GM18526 (cell line): ENCODE measurements around the gene HGFAC.

Source experiments
- POLR2A ChIP-seq: IDR thresholded peaks from 3 replicates; pipeline ENCODE4 v1.6.1; 2011; ENCODE audit not compliant: insufficient read length; ENCODE audit errors: extremely low read depth

Gene HGFAC

DNA sequence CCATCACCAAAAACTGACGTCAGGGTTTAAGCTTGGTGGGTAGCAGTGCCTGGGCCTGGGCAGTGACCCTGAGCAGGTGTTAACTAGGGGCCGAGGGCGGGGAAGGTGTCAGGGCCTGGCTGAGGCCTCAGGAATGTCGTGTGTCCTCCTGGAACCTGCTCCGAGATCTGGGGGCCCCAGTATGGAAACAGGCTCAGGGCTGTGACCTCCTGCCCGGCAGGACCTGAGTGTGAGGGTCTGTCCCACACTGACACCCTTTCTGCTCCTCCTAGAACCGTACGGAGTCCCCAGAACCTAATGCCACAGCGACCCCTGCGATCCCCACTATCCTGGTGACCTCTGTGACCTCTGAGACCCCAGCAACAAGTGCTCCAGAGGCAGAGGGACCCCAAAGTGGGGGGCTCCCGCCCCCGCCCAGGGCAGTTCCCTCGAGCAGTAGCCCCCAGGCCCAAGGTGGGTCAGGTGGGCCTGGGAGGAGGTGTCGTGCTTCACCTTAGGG, 741 bp downstream of the HGFAC start:
- TF ChIP-seq POLR2A, result no peak

GRCh38 chr4:3442959-3443749, 1.4 kb downstream of the HGFAC start:
- no peak for TF ChIP-seq POLR2A

DNA sequence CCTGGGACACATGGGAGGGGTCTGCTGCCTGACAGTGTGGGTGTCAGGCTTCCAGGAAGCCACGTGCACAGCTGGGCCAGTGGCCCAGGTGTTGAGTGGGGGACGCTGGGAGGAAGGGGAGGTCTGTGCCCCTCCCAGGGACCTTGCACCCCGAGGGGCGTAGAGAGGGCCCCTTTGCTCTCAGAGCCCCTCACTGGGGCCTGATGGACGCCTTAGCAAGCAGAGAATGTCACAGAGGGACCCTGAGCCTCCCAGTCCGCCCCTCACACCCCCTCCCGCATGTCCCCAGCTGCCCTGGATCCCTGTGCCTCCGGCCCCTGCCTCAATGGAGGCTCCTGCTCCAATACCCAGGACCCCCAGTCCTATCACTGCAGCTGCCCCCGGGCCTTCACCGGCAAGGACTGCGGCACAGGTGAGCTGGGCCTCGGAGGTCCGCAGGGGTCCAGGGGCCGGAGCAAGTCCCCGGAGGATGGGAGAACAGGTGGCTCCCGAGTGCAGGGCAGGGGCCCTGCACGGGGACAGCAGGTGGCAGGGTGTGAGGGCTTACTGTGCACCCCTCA, 2.1 kb downstream of the HGFAC start:
- no peak for TF ChIP-seq POLR2A

DNA sequence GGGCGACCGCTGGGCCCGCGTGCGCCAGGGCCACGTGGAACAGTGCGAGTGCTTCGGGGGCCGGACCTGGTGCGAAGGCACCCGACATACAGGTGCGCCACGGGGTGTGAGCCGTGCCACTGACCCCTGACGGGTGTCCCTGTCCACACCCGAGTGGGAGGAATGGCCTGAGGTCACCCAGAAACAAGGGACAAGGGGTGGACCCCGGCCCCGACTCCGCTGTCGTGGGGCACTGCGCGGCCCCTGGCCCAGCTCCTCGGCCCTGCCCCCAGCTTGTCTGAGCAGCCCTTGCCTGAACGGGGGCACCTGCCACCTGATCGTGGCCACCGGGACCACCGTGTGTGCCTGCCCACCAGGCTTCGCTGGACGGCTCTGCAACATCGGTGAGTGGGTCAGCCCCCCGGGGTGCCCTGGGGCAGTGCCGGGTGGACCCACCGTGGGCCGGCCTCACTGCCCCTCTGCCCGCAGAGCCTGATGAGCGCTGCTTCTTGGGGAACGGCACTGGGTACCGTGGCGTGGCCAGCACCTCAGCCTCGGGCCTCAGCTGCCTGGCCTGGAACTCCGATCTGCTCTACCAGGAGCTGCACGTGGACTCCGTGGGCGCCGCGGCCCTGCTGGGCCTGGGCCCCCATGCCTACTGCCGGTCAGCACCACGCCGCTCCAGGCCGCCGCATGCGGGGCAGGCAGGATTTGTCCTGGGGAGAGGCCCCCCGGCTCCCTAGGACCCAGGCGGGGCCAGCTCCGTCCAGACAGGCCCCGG, 2.8 kb downstream of the HGFAC start:
- TF ChIP-seq POLR2A, result no peak

- no peak for TF ChIP-seq POLR2A
These were observed 3.5 kb downstream of the HGFAC start for GRCh38 chr4:3445111-3445820.

DNA sequence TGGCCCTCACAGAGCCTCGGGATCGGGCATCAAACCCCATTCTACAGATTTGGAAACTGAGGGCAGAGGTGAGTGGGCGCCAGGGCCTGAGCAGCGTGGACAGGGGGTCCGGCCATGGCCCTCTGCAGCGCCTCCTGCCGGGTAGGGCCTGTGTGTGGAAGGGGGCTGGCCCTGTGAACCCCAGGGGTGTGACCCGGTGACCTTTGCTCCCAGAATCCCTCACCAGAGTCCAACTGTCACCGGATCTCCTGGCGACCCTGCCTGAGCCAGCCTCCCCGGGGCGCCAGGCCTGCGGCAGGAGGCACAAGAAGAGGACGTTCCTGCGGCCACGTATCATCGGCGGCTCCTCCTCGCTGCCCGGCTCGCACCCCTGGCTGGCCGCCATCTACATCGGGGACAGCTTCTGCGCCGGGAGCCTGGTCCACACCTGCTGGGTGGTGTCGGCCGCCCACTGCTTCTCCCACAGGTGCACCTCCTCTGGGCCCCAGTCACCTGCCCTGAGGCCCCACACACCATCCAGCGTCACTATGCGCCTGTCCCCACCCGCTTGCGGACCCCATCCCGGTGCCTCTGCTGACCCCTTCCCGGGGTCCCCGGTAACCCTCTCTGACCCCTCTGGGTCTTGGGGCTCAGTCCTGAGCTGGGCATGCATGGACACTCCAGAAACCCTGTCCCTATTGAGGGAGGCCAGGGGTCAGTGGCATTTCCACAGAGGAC, 4.2 kb downstream of the HGFAC start:
- no peak for TF ChIP-seq POLR2A

GRCh38 chr4:3446631-3447320, 5.0 kb downstream of the HGFAC start:
- TF ChIP-seq POLR2A, result no peak

DNA sequence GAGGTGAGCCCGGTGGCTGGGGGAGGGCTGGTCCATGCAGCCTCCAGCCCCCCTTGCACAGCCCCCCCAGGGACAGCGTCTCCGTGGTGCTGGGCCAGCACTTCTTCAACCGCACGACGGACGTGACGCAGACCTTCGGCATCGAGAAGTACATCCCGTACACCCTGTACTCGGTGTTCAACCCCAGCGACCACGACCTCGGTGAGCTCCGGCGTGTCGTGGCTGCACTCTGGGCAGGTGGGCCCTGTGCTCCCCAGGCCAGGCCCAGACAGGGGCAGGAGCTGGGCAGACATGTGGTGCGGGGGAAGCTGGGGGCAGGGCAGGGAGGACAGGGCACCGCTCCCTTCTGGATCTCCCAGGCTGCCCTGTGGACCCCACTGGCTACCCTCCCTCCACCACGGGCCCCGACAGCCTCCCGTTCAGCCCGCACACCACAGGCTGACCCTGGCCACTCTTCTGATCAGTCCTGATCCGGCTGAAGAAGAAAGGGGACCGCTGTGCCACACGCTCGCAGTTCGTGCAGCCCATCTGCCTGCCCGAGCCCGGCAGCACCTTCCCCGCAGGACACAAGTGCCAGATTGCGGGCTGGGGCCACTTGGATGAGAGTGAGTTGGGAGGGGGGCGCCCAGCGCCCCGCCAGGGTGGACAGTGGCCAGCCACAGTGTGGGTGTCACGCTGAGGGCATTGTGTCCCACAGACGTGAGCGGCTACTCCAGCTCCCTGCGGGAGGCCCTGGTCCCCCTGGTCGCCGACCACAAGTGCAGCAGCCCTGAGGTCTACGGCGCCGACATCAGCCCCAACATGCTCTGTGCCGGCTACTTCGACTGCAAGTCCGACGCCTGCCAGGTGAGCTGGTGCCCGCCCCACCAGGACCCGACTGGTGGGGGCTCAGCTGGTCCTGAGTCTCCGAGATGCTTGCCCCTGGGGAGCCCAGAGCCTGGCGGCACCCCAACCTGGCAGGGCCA, 5.9 kb downstream of the HGFAC start:
- no peak for TF ChIP-seq POLR2A

GRCh38 chr4:3449047-3449573, 7.3 kb downstream of the HGFAC start:
- no peak for TF ChIP-seq POLR2A

DNA sequence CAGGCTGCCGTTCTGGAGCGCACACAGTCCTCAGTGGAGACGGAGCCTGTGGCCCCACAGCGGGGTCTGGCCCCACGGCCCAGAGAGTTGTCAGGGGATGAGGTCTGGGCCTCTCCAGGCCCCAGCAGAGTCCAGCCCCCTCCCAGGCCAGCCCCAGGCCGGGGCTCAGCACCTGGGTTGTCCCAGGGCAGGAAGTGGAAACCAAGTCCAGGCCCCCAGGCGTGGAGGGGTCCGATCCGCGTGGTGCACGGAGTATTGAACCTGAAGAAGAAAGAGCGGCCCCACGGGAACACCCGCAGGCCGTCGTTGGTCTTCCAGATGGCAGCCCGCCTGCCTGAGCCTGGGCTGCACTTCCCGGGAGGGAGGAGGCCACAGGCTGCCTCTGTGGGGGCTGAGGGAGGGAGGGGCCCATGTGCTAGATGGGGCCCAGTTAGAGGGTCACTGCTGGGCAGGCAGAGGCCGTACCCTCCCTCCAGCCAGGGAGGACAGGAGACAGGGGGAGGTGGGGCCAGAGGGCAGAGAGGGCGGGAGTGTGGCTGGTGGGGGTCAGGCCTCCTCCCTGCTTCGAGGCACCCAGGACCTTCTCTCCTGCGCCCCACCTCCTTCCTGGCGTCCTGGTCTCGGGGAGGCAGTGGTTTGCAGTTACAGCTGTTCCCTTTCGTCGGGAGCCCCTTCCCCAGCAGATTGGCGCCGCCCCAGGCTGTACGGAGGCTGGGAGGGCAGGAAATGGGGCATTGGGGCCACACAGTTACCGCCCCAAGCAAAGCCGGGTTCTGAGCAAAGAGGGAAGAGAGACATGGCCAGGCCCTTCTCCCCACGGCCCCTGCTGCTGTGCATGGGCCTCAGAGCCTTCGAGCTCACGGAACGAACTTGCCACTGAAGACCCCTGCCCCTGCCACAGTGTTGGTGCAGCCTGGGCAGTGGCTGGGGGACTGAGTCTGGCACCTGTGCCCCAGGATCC, 8.1 kb downstream of the HGFAC start:
- TF ChIP-seq POLR2A, result no peak

GRCh38 chr4:3450643-3451042, 8.9 kb downstream of the HGFAC start:
- no peak for TF ChIP-seq POLR2A

DNA sequence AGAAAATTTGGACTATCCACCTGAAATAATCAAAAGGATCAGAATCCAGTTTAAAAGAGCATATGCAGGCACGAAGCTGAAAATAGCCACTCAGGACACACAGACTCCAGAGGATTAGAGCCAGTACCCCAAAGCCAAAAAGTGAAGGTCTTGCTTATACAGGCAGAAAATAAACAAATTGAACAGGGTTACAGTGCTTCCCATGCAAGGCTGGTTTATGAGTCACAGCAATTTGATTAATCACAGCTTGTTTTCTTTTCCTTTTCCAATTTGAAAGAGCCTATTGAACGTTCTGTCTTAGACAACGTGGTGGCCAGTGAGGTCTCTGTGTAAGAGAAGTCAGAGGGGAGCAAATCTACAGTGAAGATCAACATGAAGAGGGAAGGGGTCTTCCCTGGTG, 10.2 kb downstream of the HGFAC start:
- no peak for TF ChIP-seq POLR2A
